Measurements from ENCODE around the gene NHSL2.
"Not testable (repeated sequence)": the region's sequence is repeated elsewhere in the genome, so short reads cannot be mapped to it uniquely, and the experiment has no call there.

The NHSL2 gene

DNA sequence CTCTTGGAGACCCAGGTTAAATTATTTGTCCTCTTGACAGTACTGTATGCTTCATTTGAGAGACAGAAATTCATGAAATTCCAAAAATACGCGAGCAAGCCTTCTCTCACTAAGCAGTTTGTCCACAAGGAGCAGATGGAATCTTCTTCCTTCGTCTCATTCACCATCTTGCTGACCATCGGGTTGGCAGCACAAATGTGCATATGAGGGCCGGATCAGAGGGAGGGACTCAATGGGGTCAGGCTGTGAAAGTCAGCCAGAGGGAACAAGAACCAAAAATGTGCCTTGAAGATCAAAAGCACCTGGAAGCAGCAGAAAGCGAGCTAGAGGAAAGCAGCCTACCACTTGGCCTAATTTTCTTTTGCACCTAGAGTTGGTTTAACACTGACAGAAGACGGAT is 16.4 kb downstream of the NHSL2 start:
- no peak for DNase-seq

DNA sequence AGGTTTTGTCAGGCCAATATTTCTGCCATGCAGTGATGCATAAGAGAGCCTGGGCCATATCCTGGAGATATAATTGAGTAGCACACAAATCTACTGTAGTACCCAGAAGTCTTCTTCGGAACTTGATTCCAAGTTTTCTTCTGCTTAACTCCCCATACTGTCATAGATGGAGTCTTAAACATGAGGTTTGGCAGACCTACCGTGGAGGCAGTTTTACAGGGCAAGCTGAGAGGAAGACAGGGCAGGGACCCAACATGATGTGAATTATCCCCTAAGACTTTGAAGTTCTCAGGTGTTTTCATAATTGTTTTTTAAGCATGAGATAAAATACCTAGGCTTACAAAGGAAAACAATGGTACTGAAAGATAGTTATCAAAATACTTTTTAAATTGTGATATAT is 18.2 kb downstream of the NHSL2 start:
- DNase-seq, result no peak

DNA sequence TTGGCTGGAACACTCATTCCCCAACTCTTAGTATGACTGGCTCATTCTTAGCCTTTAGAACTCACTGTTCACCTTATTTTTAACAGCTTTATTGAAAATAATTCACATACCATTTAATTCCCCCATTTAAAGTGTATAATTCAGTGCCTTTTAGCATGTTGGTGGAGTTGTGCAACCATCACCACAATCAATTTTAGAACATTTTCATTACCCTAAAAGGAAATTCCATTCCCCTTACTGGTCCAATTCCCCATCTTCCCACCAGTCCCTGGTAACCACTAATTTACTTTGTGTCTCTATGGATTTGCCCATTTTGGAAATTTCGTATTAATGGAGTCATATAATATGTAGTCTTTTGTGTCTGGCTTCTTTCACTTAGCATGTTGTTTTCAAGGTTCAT is 19.7 kb downstream of the NHSL2 start:
- no peak for DNase-seq

DNA sequence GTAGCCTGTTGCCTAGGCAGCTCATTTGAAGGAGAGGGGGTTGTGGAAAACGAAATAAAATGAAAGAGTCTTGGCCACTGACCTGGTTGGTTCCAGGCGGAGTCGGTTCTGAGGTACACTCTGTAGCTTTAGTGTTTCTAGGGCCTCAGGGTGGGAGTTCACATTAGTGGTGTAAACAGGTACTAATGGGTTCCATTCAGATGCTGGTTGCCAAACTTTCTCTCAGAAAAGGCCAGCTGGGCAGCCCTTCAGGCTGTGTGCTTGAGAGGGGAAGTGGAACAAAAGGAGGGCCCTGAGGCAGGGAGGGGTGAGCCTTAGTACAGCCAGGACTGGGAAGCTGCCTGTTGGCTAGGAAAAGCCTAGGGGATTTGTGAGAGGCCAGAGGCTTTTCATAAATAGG is 24.8 kb downstream of the NHSL2 start:
- no peak for DNase-seq

DNA sequence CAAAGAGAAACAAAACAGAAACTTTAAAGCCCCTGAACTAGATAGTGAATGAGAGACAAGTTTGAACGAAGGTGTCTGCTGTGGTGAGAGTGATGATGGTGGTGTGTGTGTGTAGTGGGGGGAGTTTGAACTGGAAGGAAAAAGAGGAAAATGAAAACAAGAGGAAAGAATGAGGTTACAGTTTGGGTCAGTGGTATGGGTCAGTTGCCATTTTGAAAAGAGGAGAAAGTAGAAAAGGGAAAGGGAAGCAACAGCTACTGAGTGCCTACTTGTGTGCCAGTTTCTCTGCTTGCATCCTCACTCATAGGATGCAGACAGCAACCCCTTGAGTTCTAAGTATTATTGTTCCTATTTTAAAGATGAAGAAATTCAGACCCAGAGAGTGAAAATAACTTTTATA is 26.0 kb downstream of the NHSL2 start:
- DNase-seq, result no peak

DNA sequence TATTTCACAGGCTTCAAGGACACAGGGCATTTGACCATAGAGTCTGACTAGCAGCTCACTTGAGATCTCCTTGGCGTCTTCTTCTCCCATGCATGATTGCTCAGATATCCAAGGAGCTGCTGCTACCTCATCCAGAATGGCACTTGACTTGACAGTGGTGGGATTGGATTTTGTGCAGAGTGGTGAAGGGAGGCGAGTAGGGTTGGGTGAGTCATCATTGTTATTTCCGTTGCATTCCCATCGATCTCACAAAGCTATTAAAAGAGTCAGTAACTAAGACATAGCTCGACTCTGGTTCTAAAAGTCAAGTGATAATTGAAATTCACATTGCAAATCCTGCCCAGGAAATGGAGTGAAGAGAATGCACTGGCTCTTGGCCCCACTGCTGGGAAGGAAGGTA is 27.7 kb downstream of the NHSL2 start:
- DNase-seq, result no peak

DNA sequence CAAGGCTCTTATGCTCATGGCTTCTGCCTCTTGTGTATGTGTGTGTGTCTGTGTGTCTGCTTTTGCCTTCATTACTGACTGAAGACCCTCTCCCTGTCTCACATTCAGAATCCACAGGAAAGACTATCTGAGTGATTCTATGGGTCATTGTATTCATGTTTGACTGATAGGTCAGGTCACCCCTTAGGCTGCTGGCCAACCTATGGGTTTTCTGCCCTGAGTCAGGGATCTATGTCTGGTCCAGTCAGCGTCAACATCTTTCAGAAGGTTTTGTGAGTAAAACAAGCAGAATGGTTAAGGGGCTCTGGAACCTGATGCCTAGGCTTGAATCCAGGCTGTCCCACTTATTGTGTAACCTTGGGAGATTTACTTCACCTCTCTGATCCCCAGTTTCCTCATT is 30.5 kb downstream of the NHSL2 start:
- no peak for DNase-seq

DNA sequence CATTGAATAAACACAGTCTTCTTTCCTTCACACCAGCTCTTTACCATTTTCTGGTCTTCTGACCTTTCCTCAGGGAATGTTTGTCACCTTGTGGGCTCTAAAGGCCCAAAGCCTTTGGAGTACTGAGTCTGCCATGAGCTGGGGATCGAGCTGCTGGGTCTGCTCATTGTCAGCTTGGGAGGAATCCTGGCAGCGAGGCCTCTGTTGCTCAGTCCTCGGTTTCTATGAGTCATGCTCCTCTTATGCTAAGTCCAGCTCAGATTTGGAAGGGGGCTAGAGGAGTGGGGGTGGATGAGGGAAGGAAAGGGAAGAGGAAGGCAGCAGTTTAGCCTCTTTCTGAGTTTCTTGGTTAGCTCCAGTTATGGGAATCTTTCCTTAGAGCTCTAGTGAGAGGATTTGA is 31.1 kb downstream of the NHSL2 start:
- no peak for DNase-seq

DNA sequence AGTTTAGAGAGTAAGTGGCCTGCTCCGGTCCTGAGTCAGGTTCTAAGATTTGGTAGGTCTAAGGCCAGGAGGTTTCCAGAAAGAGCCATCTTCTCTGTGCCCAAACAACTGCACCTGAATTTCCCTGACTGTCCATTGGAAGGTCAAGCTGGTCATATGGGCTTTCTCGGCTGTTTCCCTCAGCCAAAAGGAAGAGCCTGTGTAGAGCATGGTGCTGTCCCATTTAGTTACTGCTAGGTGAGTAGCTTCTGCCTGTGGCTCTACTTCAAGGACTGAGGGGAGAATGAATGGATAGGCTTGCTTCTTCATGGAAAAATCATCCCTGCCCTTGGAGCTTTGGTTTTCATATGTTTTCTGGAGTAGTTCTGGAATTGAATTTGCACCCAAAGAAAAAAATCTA is 33.7 kb downstream of the NHSL2 start:
- no peak for DNase-seq

DNA sequence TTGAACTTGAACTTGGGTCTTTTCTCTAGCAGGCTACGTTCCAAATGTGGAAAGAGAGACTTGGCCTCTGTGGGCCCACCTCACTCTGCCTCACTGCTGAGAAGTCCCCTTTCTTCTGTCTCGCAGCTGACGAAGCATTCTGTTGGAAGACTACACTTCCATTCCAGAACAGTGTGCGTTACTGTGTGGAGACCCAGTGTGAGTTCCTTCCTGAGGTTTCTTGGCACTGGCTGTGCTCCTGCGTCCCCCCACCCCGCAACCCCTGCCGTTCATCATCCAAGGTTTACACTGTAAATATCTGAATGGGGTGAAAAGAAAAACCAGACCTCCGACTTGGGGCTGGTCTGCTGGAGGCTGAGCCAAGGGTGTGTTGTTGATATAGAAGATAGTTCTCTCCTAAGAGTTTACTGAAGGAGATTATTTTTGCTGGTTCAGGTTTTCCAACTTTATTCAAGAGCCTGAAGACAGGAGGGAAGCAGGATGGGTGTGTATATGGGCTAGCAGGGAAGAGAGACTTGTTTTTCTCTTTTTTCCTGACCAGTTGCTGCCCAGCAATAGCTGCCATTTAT is 34.7 kb downstream of the NHSL2 start:
- DNase-seq, result no peak

DNA sequence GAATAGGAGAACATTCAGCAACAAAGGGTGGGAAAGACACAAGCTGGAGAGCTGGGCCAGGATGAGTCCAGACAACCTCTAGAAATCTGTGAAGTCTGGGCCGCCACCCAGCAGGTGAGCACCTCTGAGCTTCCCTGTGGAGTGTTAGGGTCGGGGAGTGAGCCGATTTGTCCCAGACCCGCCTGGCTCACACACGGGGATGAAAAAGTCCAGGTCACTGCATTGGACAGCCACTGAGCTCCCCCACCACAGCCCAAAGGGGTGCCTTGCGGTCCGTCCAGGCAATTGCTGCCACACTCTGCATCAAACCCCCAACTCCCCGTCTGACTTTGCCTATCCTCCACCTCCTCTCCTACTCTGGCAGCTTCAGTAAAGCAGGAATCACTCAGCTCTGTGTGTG is 38.7 kb downstream of the NHSL2 start:
- no peak for DNase-seq

DNA sequence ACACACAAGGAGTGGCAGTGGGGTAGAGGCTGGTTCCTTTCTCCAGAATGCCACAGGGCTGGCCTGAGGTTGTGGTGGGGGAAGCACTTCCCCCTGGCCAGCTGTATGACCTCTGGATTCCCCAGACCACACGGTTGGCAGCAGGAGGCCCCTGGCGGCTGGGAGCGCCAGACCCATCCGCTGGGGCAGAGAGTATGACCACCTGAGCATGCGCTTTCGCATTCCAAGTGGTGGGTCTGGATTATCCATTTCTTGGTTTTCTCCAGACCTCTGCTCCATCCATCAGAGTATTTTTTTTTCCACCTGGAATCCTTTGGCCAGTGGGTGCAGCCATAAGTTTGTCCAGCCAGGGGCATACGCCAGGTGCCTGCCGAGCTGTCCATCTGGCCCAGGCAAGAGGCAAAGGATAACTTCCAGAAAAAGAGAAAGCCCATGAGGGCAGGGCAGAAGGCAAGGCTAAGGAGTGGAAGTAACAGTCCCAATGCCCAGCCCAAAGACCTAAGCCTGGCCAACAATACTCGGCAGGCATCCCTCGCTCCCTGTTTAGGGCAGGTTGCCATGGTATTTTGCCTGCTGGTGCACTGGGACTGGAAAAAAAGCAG is 39.3 kb downstream of the NHSL2 start:
- DNase-seq, result no peak

DNA sequence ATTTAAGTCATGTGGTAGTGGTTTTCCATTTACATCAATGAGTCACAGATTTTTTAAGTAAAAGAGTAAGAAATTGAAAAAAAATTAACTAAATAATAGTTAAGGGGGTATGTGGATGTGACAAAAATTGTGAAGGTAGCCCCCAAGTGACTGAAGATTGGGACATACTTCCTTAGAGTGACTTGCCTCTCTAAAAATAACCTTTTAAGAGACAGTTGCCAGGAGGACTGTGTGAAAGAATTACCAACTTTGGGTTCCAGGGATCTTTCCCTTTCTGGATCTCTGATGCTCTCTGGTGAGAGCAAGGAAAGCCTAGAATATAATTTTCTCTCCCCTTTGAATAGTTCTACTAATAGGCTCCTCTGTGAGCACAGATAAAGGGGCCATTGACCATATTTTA is 42.7 kb downstream of the NHSL2 start:
- no peak for DNase-seq

DNA sequence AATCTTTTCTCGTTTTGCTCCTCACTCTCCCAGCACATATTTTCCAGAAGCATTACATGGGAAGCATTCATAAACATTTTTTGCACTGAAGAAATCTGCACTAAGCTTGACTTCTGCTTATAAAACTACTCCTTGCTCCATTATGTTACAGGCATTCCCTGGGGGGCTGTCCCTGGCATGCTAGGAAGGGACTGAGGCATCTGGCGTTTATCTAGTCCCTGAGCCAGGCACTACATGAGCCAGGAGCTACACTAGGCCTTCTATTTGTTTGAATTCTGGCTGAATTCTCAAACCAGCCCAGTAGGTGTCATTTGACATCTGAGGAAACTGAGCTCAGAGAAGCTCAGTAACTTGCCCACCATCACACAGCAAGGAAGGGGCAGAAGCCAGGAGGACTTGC is 43.3 kb downstream of the NHSL2 start:
- DNase-seq, result no peak

DNA sequence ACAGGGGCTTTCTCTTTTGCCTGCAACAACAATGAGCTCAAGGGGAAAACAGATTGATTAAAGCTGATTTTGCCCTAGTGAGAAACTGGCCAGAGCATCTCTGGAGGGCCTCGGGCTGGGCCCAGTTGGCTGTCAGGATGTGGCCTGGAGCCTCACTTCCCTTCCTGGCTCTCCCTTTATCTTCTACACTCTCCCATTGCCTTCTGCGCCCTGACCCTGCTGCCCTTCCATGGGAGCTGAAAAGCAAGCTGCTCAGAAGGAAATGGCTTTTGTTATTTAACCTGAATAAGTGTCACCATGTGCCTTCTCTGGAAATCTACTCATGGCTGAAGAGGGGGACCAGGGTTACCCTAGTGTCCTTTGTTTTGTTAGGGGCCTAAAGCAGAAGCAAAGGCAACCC is 43.8 kb downstream of the NHSL2 start:
- no peak for DNase-seq

DNA sequence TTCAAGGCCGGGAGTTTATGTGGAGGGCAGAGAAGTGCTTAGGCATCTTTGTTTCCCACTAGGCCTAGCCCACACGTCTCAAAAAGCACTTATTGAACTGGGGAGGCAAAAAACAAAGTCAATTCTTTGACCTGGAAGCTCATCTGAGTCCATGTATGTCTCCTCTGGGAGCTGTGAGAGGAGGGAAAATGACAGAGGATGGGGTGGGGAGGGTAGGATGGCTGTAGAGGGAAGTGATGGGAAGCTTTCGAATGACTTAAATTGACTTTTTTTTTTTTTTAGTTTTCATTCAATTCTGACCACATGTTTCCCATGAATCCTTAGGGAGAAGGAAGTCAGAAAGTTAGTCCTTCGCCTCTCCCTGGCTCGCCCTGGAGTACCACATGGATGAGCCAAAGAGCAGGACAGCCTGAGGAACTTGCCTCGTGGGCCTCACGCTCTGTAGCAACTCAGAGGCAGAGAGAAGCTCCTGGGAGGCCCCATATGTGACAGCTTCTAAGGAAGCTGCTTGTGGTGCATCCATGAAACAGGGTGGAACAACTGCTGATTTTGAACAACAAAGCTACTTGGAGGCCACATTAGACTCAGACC is 45.0 kb downstream of the NHSL2 start:
- no peak for DNase-seq

DNA sequence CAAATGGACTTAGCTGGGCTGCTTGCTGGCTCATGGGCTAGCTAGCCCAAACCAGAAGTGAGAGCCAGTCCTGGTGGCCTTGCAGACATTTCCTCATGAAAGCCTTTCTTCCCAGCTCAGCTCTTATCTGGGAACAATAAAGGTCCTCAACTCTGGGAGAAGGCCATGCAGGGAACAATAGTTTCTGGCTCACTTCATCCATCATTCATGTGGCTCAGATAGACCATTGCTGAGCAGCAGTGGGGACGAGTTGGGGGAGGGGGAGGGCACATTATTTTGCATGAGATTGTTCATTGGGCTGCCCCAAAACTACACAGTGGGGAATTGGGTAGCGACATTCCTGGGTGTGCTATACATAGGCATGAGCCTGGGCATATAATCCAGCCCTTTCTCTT is 47.6 kb downstream of the NHSL2 start:
- no peak for DNase-seq

DNA sequence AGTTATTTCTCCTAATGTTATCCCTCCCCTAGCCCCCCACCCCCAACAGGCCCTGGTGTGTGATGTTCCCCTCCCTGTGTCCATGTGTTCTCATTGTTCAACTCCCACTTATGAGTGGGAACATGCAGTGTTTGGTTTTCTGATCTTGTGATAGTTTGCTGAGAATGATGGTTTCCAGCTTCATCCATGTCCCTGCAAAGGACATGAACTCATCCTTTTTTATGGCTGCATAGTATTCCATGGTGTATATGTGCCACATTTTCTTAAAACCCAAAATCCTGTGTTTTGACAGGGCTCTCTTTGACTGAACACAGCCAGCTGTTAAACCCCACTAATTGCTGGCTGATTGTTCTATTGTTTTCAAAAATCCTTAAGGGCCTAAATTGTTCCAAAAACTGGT is 53.5 kb downstream of the NHSL2 start:
- DNase-seq, result not testable (repeated sequence)

DNA sequence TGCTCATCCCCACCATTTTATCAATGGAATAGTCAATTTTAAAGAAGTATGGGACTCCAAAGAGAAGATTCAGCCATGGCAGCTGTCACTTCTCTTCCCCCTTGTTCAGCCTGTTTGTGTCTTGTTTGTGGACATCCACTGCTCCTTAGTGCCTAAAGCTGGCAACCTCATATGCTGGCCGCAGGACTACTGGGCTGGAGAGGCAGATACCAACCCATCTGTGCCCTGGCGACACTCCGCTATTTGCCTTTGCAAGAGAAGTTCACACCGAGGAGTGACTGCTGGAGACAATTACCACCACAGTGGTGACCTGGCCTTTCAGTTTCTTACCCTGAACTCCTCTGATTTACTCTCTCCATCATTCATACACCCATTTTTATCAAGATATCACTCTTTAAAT is 64.3 kb downstream of the NHSL2 start:
- DNase-seq, result no peak

DNA sequence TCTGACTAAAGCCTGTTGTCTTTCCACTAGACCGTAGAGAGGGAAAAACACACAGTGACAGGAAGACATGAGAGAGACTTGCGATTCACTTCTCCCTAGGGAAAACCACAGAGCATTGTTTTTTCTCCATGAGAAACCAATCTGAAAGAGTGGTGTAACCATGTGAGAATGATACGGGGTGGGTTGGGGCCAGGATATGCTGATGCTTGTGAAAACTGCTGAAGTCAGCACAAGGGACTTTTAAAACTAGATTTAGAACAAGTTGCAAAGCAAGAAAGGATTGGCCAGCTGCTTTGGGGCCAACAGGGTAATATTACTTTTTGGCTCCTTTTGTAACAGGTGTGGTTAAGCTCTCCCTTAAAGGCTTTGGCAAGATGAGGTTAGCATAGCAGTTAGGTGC is 66.1 kb downstream of the NHSL2 start:
- no peak for DNase-seq

DNA sequence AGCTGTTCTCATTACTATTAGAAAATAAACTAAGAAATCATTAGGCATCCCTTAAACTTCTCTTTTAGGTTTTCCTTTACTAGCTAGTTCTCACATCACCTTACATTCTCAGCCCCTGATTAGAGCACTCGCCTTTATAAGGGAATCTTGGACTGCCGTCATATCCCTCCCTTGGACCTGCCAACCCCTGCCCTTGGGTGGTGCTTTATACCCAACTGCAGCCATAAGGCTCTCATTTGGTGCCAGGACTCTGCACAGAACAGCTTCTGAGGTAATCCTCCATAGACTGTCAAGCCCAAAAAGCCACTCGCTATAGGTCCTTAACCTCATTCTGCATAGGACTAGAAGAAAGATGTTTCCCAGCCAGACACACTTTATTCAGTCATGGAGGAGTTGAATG is 67.5 kb downstream of the NHSL2 start:
- no peak for DNase-seq

DNA sequence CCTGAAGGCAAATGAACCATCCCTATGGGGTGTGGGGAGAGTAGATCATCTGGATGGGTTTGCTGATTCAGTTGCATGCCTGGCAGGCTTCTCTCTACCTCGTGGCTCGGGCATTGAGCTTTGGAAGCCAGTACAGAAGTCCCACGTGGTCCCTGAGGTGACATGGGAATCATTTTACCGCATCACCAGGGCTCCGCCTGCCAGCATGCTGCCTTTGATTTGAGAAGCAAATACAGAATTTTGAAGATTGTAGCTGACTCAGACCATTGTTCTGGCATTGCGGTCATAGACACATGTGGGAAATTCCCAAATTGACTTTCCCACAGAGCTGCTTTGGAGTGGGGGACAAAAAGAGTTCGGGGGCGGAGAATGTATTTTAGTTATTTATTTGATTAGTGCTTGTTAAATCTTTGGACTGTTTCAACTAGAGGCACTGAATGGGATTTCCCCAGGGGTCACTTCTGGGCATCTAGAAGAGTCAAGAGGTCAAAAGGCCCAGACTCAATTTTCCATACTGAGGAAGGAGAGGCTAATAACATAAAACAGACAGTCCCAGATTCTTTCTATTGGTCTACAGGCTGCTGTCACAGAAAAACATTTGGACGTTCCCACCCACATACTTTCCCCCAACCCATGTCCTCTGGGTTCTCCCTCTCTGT is 79.3 kb downstream of the NHSL2 start:
- DNase-seq, result no peak

DNA sequence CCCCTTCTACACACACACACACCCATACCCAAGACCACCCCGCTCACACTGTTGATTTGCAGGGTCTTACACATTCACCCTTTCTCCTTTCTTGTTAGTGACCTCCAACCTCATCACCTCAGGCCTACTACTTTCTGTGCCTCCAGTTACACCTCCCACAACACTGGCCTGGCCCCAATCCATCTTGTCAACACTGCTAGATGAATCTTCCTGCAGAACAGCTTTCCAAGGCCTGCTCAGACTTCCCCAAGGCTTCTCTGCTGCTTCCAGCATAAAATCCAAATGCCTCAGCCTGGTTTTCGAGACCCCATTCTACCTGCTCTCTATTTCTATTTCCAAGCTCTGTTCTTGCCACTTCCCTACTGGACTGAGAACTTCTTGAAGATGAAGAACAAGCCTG is 79.9 kb downstream of the NHSL2 start:
- DNase-seq, result no peak

DNA sequence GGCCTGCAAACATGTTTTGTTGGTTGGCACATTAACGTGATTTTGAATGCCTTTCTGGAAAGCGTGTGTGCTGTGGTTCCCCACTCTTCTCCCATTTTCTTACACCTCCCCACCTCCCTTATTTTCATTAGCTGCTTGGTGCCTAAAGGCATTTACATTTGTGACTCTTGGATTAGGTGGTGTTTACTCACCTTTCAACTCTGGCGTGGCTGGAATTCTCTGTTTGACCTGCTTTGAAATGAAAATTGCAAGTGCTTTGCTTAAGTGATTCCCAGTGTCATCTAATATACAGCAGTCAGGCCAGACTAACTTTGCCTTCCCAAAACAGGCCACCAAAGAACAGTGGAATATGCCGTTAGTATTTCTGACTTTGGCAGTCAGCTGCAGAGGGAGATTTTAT is 80.5 kb downstream of the NHSL2 start:
- no peak for DNase-seq

DNA sequence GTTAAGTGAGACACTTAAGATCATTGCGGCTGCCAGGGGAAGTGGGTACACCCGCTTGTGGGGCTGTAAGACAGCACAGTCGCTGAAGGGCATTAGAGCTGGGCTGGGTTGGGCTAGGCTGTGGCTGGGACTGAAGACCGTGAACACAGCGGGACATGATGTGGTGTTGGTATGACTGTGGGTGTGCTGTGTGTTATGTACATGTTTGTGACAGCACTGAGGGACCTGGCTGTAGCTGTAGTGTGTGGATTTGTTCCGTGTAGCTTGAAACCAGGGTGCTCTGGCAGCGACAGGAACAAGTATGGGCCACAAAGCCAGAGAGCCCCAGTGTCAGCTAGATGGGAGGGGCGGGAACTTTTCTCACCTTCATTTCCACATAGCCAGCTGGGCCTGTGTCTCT is 82.1 kb downstream of the NHSL2 start:
- no peak for DNase-seq
